ENCODE measurements around the gene AHI1. TPM values are rescaled to one million over a fixed set of nuclear protein-coding genes. Genes with fewer than 3 reads are reported as not detected.

AHI1 gene
- total and polyA plus RNA-seq, 4 donors: 5.2 to 51.7 (median 23.8) TPM

DNA sequence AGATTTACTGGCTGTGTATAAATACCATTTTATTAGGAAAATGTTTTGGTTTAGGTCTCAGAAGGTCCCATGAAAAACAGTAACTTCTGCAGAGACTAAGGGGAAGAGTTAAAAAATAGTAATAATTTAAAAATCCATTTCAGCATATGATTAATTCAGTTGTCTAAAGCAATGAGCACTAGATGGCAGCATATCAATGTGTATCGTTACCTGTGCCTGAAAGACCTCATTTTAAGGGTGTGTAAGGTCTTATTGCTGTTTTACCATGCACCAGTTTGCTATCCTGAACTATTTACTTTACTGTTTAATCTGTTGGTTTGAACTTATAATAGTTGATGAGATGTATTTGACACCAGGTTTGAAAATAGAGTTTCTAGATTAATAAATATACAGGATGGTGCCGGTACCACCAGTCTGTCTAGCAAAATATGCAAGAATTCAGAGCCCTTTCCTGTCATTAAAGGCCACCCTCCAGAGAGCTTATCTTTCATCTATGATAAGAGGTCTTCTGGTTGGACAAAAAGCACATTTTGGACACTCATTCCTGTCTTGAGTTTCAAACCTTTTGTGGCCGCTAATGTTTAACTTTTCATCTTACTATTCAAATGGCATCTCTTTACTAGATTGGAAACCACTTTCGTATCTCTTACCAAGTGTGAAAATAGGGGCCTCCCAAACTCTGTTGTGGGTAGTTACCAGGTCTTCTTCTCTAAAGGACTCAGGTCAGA is 8.9 kb upstream of the AHI1 start:
- Histone ChIP-seq H3K36me3 (ENCODE audit: control insufficient read depth in 4 of 4, insufficient read depth in 4 of 4, low read length in 4 of 4) (no peaks in the 10 kb centered on the region), H3K9ac (ENCODE audit: insufficient read depth in 1 of 2, low read length in 2 of 2) (no peak overlapping the region), H3K4me1 (ENCODE audit: control insufficient read depth in 5 of 5, insufficient read depth in 5 of 5, low read length in 5 of 5) (no peaks in the 10 kb centered on the region), H3K27ac (ENCODE audit: low read depth in 1 of 2, low read length in 1 of 2) (no peak overlapping the region), H3K27me3 (ENCODE audit: control insufficient read depth in 3 of 3, insufficient read depth in 3 of 3, low read length in 2 of 3) (no peaks in the 10 kb centered on the region), H3K4me3 (no peak overlapping the region), H3K9me3 (ENCODE audit: control insufficient read depth in 4 of 4, insufficient read depth in 3 of 4, low read length in 3 of 4) (no peaks in the 10 kb centered on the region)
- ATAC-seq (ENCODE audit: insufficient read depth, low FRiP score) (no peak), DNase-seq (peak in 2 of 3 donors; percentile 67 to 76)
- WGBS, 2 donors: 57 to 63% methylated on average over 4 of the region's 4 CpGs
- TF ChIP-seq, protein P1, sequence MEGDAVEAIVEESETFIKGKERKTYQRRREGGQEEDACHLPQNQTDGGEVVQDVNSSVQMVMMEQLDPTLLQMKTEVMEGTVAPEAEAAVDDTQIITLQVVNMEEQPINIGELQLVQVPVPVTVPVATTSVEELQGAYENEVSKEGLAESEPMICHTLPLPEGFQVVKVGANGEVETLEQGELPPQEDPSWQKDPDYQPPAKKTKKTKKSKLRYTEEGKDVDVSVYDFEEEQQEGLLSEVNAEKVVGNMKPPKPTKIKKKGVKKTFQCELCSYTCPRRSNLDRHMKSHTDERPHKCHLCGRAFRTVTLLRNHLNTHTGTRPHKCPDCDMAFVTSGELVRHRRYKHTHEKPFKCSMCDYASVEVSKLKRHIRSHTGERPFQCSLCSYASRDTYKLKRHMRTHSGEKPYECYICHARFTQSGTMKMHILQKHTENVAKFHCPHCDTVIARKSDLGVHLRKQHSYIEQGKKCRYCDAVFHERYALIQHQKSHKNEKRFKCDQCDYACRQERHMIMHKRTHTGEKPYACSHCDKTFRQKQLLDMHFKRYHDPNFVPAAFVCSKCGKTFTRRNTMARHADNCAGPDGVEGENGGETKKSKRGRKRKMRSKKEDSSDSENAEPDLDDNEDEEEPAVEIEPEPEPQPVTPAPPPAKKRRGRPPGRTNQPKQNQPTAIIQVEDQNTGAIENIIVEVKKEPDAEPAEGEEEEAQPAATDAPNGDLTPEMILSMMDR (IDR thresholded peaks at IDR 0.05; ENCODE audit: control extremely low read depth, extremely low read depth): peak; percentile 21

DNA sequence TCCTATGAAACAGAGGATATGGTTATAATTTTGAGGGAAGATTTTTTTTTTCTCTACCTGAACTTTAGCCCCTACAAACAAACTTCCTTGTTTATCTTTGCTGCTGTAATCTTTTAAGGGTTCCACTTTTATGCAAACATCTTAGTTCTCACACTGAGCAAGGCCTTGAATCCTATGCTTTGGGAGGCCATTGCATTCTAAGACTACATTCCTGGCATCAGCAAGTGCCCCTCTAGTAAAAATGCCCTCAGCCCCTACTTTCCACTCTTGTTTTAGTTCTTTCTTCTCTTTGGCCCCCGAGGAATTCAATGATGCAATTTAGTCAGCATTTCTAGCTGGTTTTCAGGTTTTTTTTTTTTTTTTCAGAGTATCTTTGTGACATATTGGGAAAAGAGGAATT is 8.1 kb upstream of the AHI1 start:
- Histone ChIP-seq H3K36me3 (ENCODE audit: control insufficient read depth in 4 of 4, insufficient read depth in 4 of 4, low read length in 4 of 4) (no peaks in the 10 kb centered on the region), H3K4me3 (no peak overlapping the region), H3K27me3 (ENCODE audit: control insufficient read depth in 3 of 3, insufficient read depth in 3 of 3, low read length in 2 of 3) (no peaks in the 10 kb centered on the region), H3K9me3 (ENCODE audit: control insufficient read depth in 4 of 4, insufficient read depth in 3 of 4, low read length in 3 of 4) (no peaks in the 10 kb centered on the region), H3K27ac (ENCODE audit: low read depth in 1 of 2, low read length in 1 of 2) (no peak overlapping the region), H3K4me1 (ENCODE audit: control insufficient read depth in 5 of 5, insufficient read depth in 5 of 5, low read length in 5 of 5) (no peaks in the 10 kb centered on the region), H3K9ac (ENCODE audit: insufficient read depth in 1 of 2, low read length in 2 of 2) (no peak overlapping the region)
- 30 to 56% methylated on average over 1 of the region's 1 CpG for WGBS, 2 donors
- DNase-seq: peak in 1 of 3 donors; percentile 19
- ATAC-seq (ENCODE audit: insufficient read depth, low FRiP score): no peak
- TF ChIP-seq, protein P1 (IDR thresholded peaks at IDR 0.05; ENCODE audit: control extremely low read depth, extremely low read depth): no peak

DNA sequence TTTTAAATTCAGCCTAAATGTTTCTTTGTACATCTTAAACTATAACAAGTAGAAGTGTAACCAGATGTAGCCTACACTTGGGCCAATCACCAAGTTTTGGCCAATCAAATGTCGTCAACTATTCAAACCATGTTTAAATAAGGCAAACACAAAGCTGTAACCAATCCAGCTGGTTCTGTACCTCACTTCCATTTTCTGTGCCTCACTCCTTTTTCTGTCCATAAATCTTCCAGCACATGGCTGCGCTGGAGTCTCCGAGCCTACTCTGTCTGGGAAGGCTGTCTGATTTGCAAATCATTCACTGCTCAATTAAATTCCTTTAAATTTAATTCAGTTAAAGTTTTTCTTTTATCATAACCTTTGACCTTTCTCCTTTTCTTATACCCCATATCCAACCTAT is 7.7 kb upstream of the AHI1 start:
- TF ChIP-seq, protein P1 (IDR thresholded peaks at IDR 0.05; ENCODE audit: control extremely low read depth, extremely low read depth): no peak
- Histone ChIP-seq H3K4me1 (ENCODE audit: control insufficient read depth in 5 of 5, insufficient read depth in 5 of 5, low read length in 5 of 5) (no peaks in the 10 kb centered on the region), H3K9ac (ENCODE audit: insufficient read depth in 1 of 2, low read length in 2 of 2) (no peak overlapping the region), H3K27me3 (ENCODE audit: control insufficient read depth in 3 of 3, insufficient read depth in 3 of 3, low read length in 2 of 3) (no peaks in the 10 kb centered on the region), H3K27ac (ENCODE audit: low read depth in 1 of 2, low read length in 1 of 2) (no peak overlapping the region), H3K9me3 (ENCODE audit: control insufficient read depth in 4 of 4, insufficient read depth in 3 of 4, low read length in 3 of 4) (no peaks in the 10 kb centered on the region), H3K4me3 (no peak overlapping the region), H3K36me3 (ENCODE audit: control insufficient read depth in 4 of 4, insufficient read depth in 4 of 4, low read length in 4 of 4) (no peaks in the 10 kb centered on the region)
- DNase-seq (no peak), ATAC-seq (ENCODE audit: insufficient read depth, low FRiP score) (no peak)
- WGBS, 2 donors: 92 to 93% methylated on average over 3 of the region's 3 CpGs

- 90 to 91% methylated on average over 3 of the region's 3 CpGs for WGBS, 2 donors
- DNase-seq: no peak
- Histone ChIP-seq H3K36me3 (ENCODE audit: control insufficient read depth in 4 of 4, insufficient read depth in 4 of 4, low read length in 4 of 4) (no peaks in the 10 kb centered on the region), H3K9ac (ENCODE audit: insufficient read depth in 1 of 2, low read length in 2 of 2) (no peak overlapping the region), H3K27me3 (ENCODE audit: control insufficient read depth in 3 of 3, insufficient read depth in 3 of 3, low read length in 2 of 3) (no peaks in the 10 kb centered on the region), H3K27ac (ENCODE audit: low read depth in 1 of 2, low read length in 1 of 2) (no peak overlapping the region), H3K4me1 (ENCODE audit: control insufficient read depth in 5 of 5, insufficient read depth in 5 of 5, low read length in 5 of 5) (no peaks in the 10 kb centered on the region), H3K9me3 (ENCODE audit: control insufficient read depth in 4 of 4, insufficient read depth in 3 of 4, low read length in 3 of 4) (no peaks in the 10 kb centered on the region), H3K4me3 (no peak overlapping the region)
- ATAC-seq (ENCODE audit: insufficient read depth, low FRiP score): no peak
- TF ChIP-seq, protein P1 (IDR thresholded peaks at IDR 0.05; ENCODE audit: control extremely low read depth, extremely low read depth): no peak
These were observed 7.2 kb upstream of the AHI1 start for GRCh38 chr6:135504734-135505133.
